HG03060 (cell line): Measurements from ENCODE around the gene H19.

Experiments used
- ATAC-seq: cut with Tn5 transposase; IDR thresholded peaks from one replicate; pipeline ENCODE4 v1.9.1; 2021; ENCODE audit warnings: low read depth, moderate number of reproducible peaks; ENCODE audit not compliant: unreplicated experiment

H19 gene

DNA sequence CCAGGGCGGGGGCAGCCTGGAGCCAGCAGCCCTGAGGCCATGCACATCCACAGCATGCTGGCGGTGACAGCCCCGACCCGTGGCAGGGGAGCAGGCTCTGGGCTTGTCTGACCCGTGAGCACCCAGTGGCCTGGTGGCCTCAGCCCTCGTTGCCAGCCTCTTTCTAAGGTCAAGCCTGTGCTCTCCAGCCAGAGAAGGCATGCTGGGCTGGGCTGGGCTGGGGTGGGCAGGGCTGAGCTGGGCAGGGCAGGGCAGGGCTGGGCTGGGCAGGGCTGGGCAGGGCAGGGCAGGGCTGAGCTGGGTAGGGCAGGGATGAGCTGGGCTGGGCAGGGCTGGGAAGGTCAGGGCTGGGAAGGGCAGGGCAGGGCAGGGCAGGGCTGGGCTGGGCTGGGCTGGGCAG, 10.6 kb downstream of the H19 start:
- ATAC-seq = no peak

DNA sequence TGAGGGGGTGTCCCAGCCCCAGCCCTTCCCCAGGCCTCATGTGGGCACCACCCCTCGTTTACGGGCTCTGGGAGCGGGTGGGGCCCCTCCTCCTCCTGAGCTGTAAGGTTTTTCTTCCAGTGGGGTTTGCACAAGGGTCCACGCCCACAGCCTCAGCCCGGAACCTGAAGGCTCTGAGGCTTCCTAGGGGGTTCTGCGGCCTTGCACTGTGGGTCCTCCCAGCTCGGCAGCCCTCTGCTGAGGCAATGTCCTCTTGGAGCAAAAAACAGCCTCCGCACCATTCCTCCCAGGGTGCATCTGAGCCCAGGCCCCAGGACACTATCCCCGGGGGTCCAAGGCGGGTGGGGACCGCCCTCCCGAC, 14.1 kb downstream of the H19 start:
- no peak for ATAC-seq

DNA sequence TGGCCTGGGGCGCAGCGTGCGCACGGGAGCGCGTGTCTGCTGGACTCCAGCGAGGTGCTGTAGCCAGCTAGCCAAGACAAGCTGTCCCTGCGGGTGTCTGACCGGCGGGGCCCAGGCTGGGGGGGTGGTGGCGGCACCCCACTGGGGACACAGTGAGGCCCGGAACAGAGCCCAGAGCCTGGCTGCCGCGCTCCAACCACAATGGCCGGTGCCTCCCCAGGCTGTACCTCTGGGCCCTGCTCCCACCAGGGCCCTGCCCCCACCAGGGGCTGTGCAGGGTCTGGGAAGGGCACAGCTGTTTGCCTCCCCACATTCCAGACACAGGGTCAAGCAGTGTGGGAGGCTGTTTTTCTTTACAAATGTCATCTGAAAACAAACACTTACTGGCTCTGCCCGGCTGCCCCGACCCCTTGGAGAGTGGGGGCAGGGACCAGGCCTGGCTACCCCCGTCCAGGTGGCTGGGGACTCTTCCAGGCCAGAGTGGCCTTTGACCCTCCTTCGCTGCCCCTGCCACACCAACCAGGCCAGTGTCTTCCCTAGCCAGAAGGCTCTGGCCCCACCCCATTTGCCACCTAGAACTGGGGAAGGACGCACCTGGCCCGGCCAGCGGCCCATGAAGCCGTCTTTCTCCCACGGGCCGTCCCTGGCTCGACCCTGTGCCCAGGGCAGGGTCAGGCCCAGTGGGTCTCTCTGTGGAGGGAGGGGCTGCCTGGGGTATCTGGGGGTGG, 14.6 kb downstream of the H19 start:
- no peak for ATAC-seq

DNA sequence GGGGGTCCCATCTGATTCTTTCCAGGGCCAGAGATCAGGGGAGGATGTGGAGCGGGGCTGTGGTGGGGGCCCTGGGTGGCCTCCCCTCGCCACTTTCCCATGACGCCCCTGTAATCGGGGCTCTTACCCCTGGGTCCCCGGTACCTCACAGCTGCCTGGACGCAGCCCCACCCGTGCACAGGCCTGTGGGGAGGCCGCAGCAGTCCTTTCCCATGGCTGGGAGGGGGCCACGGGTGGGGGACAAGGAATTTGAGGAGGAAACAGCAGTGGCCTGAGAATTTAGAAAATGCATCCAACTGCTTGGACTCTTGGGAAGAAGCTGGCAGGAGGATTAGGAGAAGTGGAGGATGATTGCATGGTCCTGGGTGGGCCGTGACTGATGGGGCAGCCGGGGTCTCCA, 18.0 kb downstream of the H19 start:
- no peak for ATAC-seq

DNA sequence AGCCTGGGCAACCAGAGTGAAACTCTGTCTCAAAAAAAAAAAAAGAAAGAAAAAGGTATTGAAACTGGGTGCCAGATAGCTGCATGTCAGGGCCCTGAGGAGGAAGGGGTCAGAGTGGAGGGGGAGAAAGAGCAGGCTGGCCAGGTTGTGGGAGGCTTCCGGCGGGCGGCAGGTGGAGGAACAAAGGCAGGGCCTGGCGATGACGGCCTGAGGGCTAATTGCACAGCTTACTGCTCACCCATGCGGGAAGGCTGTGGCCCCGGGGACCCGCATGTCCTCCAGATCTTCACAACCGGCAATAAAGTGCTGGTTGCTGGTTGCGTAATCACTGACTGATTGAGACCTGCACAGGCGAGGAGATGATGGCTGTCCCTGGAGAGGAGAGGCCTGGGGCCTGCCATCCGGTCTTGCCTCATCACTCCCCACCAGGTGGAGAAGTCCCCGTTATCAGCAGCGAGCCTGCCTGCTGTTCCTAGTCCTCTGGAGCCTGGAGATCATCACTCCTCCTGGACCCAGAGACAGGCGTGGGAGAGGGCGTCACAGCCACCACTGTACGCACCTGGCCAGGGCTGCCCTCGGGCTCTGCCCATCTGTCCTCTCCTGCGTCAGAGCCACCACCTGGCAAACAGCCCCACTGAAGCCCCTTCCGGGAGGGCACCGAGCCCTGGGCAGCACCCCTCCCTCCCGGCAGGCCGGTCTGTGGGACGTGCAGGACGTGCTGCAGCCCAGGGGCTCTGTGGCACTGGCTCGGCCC, 18.7 kb downstream of the H19 start:
- no peak for ATAC-seq

DNA sequence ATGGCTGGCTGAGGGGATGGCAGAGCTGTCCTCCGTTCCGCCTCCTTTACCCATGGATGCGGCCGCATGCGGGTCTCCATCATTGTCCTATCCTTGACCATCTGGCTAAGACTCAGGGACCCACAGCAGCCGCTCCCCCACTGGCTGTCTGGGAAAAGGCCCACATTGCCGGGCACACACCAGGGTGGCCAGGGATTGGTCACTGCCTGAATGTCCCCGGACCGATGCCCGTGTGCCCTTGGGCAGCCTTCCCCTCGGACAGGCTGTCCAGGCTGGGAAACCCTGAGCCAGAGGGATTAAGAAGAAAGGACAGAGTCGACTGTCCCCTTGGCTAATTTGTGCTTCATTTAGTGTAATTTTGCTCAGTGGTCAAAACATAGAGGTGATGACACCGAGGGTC, 22.5 kb downstream of the H19 start:
- no peak for ATAC-seq

DNA sequence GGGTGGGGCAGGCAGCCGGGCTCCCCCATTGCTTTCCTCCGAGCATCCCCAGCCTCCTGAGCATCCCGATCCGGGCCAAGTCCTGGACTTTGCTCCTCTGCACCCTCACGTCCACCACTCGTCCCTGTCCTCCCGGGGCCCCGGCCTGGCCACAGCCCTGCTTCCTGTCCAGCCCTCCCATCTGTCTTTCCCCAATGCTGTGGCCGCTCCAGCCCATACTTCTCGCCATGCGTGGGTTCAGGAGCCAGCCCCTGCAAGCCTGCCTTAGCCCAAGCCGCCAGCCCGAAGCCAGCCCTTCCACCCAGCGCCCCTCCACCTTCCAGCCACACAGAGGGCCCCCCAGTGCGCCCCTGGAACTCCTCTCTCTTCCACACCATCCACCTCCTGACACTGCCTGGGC, 26.7 kb downstream of the H19 start:
- no peak for ATAC-seq

DNA sequence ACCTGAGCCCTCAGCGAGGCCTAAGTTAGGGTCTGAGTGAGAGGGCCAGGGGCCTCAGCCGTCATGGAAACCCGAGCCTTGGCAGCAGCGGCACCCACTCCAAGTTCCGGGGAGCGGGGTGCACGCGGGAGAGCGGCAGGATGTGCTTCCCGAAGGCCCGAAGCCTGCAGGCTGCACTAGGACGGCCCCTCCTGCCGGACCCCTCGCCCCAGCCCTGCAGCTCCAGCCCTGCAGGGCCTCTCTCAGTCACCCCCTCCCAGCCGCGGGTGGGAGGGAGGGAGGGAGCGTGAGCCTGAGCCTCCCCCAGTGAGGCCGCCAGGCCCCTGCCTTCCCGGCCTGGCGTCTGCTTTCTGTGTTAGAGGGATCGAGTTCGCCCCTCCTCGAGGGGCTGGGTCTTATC, 27.9 kb downstream of the H19 start:
- ATAC-seq = no peak

DNA sequence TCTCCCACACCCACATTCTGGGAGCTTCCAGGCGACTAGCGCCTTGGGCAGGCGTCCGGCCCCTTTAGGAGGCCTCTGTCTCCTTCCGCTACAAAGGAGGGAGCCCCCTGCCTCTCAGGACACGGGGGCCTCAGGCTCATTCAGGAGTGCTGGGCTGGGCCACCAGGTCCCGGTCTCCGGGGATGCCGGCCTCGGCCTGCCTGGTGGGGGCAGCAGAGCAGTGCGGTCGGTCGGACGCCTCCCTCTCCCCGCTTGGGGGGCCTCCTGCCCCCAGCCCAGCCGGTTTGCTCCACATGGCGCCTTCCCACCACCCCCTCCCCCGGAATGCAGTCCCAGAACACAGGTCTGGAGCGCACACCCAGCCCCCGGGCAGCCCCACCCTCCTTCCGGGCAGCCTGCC, 28.6 kb downstream of the H19 start:
- ATAC-seq = no peak

DNA sequence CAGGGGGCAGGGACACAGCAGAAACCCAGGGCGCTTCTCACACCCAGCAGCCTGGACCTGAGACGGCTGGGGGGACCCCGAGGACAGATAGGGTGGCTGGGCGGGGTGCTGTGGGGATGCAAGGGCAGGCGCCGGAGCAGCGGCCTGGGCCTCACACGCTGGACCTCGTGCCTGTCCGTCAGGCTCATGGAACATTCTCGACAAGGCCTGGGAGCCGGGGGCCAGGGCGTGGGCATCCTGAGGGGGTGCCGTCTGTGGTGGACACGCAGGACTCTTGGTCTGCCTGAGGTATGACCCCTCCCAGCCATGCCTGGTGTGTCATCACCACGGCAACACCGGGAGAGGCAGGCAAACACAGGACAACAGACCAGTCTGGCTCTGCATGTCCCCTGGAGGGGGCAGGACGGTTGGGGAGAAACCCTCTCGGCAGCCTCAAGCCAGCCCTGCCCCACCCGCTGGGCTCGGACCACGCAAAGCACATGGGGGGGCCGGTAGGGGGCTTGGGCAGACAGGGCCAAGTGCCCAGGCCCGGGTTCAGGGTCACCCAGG, 29.1 kb downstream of the H19 start:
- ATAC-seq = no peak

DNA sequence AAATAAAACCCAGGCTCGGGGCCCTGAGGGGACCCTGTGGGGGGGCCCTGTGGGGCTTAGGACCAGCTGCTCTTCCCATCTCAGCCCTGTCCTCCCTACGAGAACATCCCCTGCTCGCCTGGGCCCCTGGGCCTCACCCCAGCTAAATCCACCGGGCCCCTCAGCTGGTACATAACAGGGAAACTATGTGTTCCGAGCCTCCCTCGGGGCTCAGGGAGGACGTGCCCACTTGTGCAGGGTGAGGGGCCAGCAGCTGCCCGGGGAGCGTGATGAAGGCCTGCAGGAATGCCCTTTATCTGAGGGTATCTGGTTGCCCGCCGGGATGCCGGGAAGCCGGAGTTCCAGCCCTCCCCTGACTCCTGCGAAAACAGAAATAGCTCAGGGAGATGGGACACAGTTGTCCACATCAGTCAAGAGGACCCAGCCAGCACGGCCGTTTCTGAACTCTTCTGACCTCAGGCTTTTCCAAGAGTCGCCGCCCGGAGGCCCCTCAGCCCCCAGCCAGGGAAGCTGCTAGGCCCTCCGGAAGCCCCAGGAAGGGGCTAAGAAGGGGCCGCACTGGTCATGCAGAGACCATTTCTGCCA, 29.9 kb downstream of the H19 start:
- no peak for ATAC-seq

DNA sequence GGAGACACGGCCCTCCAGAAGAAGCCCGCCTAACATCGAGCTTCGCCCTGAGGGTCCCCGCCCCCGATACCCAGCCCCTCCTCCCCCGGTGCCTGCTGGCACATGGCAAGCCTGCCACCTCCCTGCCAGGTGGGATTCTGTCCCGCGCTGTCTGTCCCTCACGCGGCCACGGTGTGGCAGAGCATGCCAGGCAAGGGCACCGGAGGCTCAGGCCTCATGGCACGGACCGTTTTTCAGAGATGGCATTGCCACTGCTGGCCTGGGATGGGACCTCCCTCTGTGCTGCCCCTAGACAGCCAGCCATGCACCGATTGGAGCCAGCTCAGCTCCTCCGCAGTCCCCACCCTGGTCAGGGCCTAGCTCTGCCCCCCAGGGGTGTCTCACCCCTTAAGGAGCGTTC, 31.1 kb downstream of the H19 start:
- ATAC-seq = no peak

DNA sequence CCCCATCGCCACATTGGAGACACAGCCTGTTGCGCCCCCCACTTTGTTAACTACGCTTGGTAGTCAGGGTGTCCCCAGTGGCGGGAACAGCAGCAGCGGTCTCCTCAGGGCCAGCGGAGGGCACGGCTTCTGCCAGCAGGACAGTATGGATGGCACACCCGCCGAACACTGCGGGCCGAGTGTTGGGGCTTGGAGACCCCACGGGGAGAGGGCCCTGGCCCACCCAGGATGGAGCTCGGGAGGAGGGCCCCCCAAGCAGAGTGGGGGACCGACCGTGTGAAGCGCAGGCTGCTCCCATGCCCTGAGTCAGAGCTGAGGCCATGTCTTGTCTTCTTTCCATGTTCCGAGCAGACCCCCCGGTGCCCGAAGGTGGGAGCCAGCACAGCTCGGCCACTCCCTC, 32.7 kb downstream of the H19 start:
- no peak for ATAC-seq

DNA sequence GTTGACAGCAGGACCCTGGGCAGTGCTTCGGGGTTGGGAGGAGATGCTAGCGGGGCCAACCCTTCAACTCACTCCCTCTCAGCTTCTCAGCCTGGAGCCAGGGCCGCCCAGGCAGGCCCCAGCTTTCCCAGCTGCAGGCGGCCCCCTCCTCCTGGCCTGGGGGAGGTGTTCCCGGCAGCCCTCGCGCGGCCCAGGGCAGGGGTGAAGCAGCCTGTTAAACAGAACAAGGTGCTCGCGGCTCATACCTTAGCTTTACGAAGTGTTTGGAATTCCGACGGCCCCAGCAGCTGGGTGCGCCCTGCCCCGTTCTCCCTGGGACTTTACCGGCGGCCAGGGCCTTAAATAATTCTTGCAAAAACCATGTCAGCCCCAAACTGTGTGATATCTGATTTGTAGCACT, 33.3 kb downstream of the H19 start:
- ATAC-seq = no peak

DNA sequence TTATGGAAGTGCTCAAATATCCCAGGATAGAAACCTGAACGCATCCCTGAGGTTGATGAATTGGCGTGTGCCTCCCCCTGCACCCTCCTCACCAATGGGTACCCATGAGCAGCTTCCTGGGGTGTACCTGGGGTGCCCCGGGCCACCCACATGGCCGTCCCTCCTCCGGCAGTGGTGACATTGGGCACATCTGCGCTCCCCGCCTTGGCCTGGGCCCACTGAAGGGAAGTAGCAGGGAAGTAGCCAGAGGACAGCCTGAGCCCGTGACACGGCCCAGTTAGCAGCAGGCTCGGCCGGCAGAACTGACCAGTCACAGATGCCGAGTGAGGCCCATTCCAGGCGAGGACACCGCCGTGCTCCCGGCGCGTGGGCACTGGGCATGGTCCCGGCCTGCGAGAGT, 33.8 kb downstream of the H19 start:
- ATAC-seq = no peak

DNA sequence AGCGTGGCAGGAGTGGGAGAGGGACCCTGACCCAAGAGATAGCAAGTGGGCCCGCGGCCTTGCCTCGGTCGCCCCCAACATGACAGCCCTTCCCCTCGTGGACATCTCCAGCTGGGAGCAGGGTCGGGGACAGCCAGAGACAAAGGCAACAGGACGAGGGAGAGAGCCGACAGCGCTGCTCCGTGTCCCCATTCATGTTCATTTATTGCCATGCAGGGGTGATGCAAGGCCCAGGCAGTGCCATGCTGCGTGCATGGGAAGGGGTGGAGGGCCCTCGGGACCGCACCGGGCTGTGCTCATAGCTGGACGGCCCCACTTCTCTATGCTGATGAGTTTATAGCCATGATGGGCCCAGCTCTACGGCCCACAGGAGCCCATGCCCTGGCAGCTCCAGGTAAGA, 37.9 kb downstream of the H19 start:
- ATAC-seq = no peak

DNA sequence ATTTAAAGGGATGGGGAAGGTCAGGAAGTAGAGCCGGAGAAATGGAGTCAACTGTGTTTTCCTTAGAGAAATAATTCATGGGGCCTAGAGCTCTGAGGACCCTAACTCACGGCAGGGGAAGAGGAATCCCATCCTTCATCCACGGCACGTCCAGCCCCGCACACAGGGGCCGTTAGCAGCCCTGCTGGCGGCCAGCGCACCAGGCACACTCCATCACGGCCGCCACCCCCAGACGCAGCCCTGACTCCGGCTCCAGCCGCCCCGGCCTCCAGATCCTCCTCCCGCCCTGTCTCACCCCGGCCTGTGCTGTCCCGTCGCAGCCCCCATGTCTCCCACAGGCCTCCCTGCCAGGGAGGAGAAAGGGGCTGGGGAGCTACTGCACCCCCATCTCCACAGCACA, 39.3 kb downstream of the H19 start:
- no peak for ATAC-seq

DNA sequence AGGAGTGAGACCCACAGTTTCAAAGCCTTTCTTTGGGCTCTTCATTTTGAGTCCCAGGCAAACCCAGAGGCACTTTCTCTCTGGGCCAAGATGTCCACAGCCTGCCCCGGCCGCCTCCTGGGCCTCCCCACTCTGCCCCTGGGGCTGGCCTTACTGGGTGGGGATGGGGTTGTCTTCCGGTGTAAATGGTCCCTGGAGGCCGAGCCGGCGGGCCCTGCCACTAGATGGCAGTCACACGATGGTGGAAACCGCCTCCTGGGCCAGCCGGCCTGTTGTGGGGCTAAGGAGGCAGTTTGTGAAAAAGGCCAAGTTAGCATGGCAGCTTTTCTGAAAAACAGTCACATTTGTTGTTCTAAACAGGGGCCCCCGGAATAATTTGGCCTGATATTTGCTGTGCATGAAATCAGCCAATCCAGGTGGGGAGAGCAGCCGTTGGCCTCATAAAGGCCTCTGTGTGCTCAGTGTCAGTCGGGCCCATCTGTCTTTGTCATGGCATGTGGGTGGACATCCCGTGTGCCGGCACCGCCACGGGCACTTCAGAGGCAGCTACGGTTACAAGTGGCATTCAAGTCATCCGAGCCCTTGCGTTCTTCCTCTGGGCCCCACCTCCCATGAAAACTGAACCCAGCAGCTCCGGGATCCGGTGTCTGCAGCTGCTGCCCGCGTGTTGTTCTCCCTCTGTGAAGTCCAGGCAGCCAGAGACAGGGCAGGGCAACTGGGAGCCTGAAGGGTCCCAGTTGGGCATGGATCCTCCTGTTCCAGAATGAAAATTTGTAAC, 44.0 kb downstream of the H19 start:
- ATAC-seq = no peak

DNA sequence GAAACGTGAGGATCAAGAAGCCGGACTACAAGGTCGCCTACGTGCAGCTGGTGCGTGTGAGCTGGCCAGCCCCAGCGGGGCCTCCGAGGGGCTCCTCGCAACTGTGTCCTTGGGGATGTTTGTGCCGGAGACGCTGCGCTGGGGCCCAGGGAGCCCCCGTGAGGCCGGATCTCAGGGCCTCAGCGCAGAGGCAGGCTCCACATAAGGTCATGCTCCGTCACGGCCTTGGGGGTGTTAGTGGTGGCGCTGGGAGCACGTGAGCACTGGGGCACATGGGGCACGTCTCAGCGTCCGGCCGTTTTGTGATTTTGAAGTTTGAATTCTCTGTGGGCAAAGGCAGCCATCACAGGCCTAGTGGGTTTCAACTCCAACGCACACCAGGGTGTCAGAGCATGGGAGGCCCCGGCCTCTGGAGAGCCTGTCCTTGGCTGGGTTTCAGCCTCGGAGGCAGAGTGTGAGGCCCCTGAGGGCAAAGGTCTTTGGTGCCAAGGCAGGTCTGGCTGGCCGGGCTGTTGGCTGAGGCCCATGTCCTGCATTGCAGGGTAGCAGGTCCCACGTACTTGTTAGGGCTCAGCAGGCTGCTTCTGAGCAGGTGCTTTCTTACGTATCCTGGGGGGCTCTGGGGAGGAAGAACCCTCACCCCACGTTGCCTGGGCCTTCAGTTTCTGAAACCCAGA, 44.7 kb downstream of the H19 start:
- no peak for ATAC-seq

DNA sequence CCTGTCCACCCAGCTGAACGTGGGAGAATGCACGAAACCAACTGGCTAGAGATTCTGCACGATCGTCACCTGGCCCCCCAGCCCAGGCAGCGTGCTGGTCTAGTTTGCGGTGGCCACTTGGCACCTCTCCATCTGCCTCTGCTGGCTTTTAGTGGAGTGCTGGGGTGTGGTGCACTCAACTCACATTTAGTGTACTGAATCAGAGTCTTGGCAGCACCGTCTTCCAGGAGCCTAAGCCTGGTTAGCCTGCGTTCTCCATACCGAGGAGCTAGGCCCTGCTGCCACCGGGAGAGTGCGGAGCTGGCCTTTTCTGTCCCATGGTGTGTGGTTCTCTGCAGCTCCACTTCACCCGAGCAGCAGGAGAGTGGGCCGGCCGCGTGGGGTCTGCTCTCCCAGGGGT, 47.7 kb downstream of the H19 start:
- no peak for ATAC-seq

DNA sequence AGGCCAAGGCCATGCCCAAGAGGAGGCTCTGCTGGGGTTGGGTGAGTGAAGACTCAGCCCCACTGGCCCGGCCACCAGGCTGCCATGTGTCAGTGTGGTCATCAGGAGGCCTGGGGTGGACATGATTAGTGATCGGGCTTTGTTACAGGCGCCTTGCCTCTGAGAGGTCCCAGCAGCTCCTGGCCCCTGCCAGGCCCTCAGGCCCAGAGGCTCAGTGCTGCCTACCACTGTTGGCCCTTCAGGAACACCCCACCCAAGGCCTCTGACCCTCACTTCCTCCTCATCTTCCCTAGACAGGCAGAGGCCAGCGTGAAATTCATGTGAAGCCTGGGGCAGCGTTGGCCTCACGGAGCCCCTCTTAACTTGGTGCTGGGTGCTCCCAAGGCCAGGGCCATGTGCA, 48.3 kb downstream of the H19 start:
- no peak for ATAC-seq
